ENCODE results near the gene ZSCAN29.
"Not testable (repeated sequence)": the region's sequence is repeated elsewhere in the genome, so short reads cannot be mapped to it uniquely, and the experiment has no call there.

The ZSCAN29 gene

DNA sequence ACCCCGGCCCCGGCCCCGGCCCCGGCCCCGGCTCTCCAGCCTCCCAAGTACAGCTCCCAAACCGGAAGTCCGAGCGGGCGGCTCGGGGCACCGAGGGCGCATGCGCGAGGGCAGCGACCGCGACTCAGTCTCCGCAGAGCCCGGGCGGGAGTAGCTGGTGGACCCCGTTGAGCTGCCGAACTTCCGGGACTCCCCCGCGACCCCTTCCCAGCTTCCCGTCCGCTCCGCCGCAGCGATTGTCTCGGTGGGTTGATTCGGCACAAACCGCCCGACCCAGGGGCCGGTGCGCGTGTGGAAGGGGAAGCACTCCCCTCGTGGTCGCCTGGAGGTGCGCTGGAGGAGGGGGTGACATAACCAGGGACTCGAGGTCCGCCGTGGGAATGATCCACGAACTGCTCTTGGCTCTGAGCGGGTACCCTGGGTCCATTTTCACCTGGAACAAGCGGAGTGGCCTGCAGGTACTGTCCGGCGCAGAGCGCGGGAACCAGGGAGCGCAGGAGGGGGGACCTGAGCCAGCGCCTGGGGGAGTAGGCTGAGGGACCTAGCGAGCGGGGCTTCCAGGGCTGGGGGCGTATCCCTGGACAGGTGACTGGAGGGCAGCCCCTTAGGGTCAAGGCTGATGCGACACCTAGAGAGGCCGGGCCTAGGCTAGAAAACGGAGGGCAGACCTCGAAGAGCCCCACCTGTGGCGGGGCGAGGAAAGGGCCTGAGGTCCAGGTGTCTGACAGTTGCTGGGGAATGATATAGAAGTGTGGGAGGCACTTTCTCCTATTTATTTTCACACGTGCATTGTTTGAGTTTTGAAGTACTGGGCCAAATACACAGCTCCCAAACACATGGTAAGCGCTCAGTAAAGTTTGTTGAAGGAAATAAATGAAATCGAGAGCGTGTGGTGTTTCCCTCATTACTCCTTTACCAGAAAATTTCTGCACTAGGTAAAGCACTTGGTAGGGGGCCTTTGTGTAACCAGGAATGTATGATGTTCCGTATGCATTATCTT is at the start of gene ZSCAN29, which contains the start of gene TUBGCP4:
ZSCAN29 (minus strand) TSS at position 69 of the 1,000 bp plus-strand sequence. CDS start 1,130 bp downstream, outside the sequence.
TUBGCP4 (plus strand) TSS at position 127 of the 1,000 bp plus-strand sequence; CDS start at position 381, 254 bp downstream.
- H3K4me1 Mint-ChIP-seq = peaks cover 60% of the 10 kb centered on the region
- H3K27me3 Mint-ChIP-seq = no peaks in the 10 kb centered on the region
- peak; percentile 94 for ATAC-seq
- H3K27ac Mint-ChIP-seq = peak within 1 kb of the TSS; percentile 93
- peak within 1 kb of the TSS; percentile 97 for H3K4me3 Mint-ChIP-seq
- peaks cover 32% of the 10 kb centered on the region for H3K36me3 Mint-ChIP-seq
- H3K9me3 Mint-ChIP-seq = peaks cover 9% of the 10 kb centered on the region

DNA sequence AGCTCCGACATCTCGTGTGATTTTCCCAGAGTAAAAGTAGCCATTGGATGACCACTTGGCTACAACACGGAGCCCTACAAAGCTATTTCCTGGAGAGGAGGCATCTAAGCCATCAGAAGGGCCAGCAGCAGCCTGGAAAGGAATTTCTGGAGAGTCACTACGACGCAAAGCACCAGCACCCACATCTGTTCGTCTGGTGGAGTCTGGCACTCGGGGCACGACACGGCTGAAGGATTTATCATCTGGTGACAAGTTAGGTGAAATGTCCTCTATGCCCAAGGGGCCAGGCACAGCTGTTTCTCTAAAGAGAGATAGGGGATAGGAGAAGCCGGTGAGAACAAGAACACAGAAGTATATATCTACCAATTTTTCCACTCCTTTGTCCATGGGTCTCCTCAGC is 49.6 kb upstream of the ZSCAN29 start:
- no peak for ATAC-seq
- Mint-ChIP-seq H3K4me1 (no peaks in the 10 kb centered on the region), H3K27me3 (no peaks in the 10 kb centered on the region)

DNA sequence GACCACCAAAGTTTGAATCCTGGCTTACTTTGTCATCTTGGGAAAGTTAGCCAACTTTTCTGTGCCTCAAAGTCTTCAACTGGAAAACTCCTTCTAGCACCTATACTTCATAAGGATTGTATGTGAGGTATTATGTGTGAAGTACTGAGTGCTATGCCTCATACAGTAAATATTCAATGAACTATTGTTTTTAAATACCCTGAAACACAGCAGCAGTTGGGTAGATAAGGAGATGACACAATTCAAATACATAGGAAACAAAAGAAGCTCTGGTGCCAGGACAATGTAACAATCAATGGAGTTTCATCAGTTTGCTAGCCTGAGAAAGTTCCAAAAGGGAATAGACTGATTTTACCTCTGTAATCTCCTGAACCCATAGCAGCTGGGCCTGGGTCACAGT is 43.4 kb upstream of the ZSCAN29 start:
- no peaks in the 10 kb centered on the region for H3K9me3 Mint-ChIP-seq
- no peaks in the 10 kb centered on the region for H3K4me1 Mint-ChIP-seq
- no peaks in the 10 kb centered on the region for H3K27me3 Mint-ChIP-seq
- ATAC-seq = no peak
- no peak overlapping the region for H3K4me3 Mint-ChIP-seq
- peaks cover 73% of the 10 kb centered on the region for H3K36me3 Mint-ChIP-seq
- H3K27ac Mint-ChIP-seq = no peak overlapping the region

More for the DNA sequence above, 49.6 kb upstream of the ZSCAN29 start:
- Mint-ChIP-seq H3K9me3 (no peaks in the 10 kb centered on the region), H3K36me3 (peaks cover 75% of the 10 kb centered on the region), H3K4me3 (no peak overlapping the region), H3K27ac (no peak overlapping the region)

DNA sequence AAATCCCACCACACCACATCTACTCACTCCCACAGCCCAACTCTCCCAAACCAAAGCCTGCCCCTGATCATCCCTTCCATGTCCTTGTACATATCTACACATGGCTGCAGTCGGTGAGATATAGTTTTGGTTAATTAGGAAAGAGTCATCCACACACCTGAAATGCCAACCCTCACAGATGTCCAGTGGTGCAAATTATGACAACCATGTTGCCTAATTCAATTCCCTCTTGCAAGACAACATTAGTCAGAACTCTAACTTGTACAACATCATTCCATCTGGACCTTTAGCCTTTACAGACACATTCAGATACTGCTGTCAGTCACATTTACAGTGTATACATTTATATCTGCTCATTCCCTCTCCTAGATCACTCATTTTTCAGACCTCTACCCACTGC is 41.3 kb upstream of the ZSCAN29 start:
- no peak for ATAC-seq
- Mint-ChIP-seq H3K36me3 (peaks cover 77% of the 10 kb centered on the region), H3K4me3 (no peak overlapping the region), H3K9me3 (no peaks in the 10 kb centered on the region), H3K4me1 (no peaks in the 10 kb centered on the region), H3K27ac (no peak overlapping the region), H3K27me3 (no peaks in the 10 kb centered on the region)

- no peak for ATAC-seq
- H3K27ac Mint-ChIP-seq = peak overlapping the region; percentile 41
- peaks cover 81% of the 10 kb centered on the region for H3K36me3 Mint-ChIP-seq
- H3K4me3 Mint-ChIP-seq = no peak overlapping the region
- no peaks in the 10 kb centered on the region for H3K27me3 Mint-ChIP-seq
- no peaks in the 10 kb centered on the region for H3K4me1 Mint-ChIP-seq
- H3K9me3 Mint-ChIP-seq = no peaks in the 10 kb centered on the region
Observed at GRCh38 chr15:43410572-43411214, 39.9 kb upstream of the ZSCAN29 start.

- Mint-ChIP-seq H3K4me1 (no peaks in the 10 kb centered on the region), H3K36me3 (peaks cover 81% of the 10 kb centered on the region), H3K9me3 (no peaks in the 10 kb centered on the region), H3K27me3 (no peaks in the 10 kb centered on the region), H3K27ac (no peak overlapping the region), H3K4me3 (no peak overlapping the region)
- no peak for ATAC-seq
Observed at GRCh38 chr15:43408789-43409188, 37.9 kb upstream of the ZSCAN29 start.

DNA sequence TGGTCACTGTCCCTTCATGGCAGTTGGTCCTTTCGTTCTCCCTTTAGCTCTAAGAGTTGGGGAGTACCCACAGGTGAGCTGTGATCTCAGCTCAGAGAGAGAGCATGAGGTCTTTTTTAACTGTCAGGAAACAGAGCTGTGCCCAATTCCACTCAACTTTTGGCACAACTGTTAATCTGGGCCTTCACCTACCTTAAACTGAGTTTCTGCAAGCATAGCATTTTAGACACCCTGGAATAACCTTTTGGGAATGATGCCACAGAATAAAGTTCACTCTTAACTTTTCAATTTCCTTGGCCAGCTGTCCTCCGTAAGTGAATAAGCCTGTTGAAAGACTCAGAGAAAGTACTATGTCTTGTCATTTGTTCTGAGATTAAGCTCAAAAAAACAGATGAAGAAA is 36.0 kb upstream of the ZSCAN29 start:
- Mint-ChIP-seq H3K36me3 (peaks cover 83% of the 10 kb centered on the region), H3K27me3 (no peaks in the 10 kb centered on the region), H3K27ac (no peak overlapping the region), H3K9me3 (no peaks in the 10 kb centered on the region), H3K4me1 (no peaks in the 10 kb centered on the region), H3K4me3 (no peak overlapping the region)
- ATAC-seq = no peak

DNA sequence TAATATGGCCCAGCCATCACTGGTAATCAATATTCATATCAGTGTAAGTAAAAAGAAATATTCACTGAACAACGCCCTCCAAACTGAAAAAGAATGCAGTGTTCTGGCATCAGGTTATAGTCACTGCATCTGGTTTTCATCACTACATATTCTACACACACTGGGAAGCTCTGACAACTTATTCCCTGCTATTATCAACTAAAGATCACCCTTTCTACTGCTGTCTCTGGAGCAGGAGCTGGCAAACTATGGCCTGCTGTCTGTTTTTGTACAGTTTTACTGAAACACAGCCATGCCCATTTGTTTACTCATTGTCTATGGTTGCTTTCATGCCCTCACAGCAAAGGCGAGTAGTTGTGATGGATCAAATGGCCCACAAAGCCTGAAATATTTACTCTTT is 35.3 kb upstream of the ZSCAN29 start:
- Mint-ChIP-seq H3K9me3 (no peaks in the 10 kb centered on the region), H3K4me3 (no peak overlapping the region), H3K36me3 (peaks cover 87% of the 10 kb centered on the region), H3K4me1 (no peaks in the 10 kb centered on the region), H3K27ac (no peak overlapping the region), H3K27me3 (no peaks in the 10 kb centered on the region)
- ATAC-seq = no peak

- H3K9me3 Mint-ChIP-seq = no peaks in the 10 kb centered on the region
- H3K36me3 Mint-ChIP-seq = peaks cover 81% of the 10 kb centered on the region
- H3K27ac Mint-ChIP-seq = no peak overlapping the region
- H3K4me1 Mint-ChIP-seq = no peaks in the 10 kb centered on the region
- no peak overlapping the region for H3K4me3 Mint-ChIP-seq
- ATAC-seq = no peak
- no peaks in the 10 kb centered on the region for H3K27me3 Mint-ChIP-seq
Observed at GRCh38 chr15:43404130-43404529, 33.3 kb upstream of the ZSCAN29 start.

GRCh38 chr15:43403616-43404015 is 32.8 kb upstream of the ZSCAN29 start:
- Mint-ChIP-seq H3K9me3 (no peaks in the 10 kb centered on the region), H3K36me3 (peaks cover 81% of the 10 kb centered on the region), H3K4me1 (no peaks in the 10 kb centered on the region), H3K27me3 (no peaks in the 10 kb centered on the region), H3K27ac (no peak overlapping the region), H3K4me3 (no peak overlapping the region)
- no peak for ATAC-seq

- Mint-ChIP-seq H3K27me3 (no peaks in the 10 kb centered on the region), H3K27ac (no peak overlapping the region), H3K36me3 (peaks cover 81% of the 10 kb centered on the region), H3K4me1 (no peaks in the 10 kb centered on the region), H3K9me3 (no peaks in the 10 kb centered on the region), H3K4me3 (no peak overlapping the region)
- ATAC-seq = no peak
Observed at GRCh38 chr15:43402255-43402654, 31.4 kb upstream of the ZSCAN29 start.

GRCh38 chr15:43393592-43393991 is 22.7 kb upstream of the ZSCAN29 start:
- H3K27ac Mint-ChIP-seq, H3K9me3 Mint-ChIP-seq: not testable (repeated sequence)
- H3K36me3 Mint-ChIP-seq = peaks cover 78% of the 10 kb centered on the region

GRCh38 chr15:43390723-43391122 is 19.9 kb upstream of the ZSCAN29 start:
- Mint-ChIP-seq H3K9me3 (no peaks in the 10 kb centered on the region), H3K4me1 (no peaks in the 10 kb centered on the region), H3K36me3 (peaks cover 75% of the 10 kb centered on the region), H3K27ac (no peak overlapping the region), H3K4me3 (no peak overlapping the region), H3K27me3 (no peaks in the 10 kb centered on the region)
- no peak for ATAC-seq

More at GRCh38 chr15:43393592-43393991, 22.7 kb upstream of the ZSCAN29 start:
- not testable (repeated sequence) for ATAC-seq, H3K4me3 Mint-ChIP-seq, H3K27me3 Mint-ChIP-seq, H3K4me1 Mint-ChIP-seq

DNA sequence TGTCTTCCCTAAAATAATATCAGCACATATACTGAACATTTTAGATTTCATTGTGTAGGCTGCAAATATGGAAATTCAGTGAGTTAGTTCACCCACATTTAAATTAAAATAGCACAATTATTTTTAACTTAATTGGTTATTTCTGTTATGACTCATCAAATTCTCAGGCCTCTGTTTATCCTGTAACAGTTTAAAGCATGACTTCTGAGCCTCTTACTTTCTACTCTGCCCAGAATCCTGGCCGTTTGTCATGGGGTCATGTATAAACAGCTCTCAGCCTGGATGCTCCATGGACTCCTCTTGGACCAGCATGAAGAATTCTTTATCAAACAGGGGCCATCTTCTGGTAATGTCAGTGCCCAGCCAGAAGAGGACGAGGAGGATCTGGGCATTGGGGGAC is 12.2 kb upstream of the ZSCAN29 start:
- no peak overlapping the region for H3K4me3 Mint-ChIP-seq
- H3K27ac Mint-ChIP-seq = no peak overlapping the region
- H3K27me3 Mint-ChIP-seq = no peaks in the 10 kb centered on the region
- no peaks in the 10 kb centered on the region for H3K9me3 Mint-ChIP-seq
- ATAC-seq = no peak
- H3K36me3 Mint-ChIP-seq = peaks cover 76% of the 10 kb centered on the region
- no peaks in the 10 kb centered on the region for H3K4me1 Mint-ChIP-seq

GRCh38 chr15:43382310-43382709 is 11.5 kb upstream of the ZSCAN29 start:
- Mint-ChIP-seq H3K9me3 (no peaks in the 10 kb centered on the region), H3K4me3 (no peak overlapping the region), H3K4me1 (no peaks in the 10 kb centered on the region), H3K27me3 (no peaks in the 10 kb centered on the region), H3K27ac (no peak overlapping the region), H3K36me3 (peaks cover 79% of the 10 kb centered on the region)
- no peak for ATAC-seq
